Loucy (cell line): ENCODE data around the gene ATP9A.

Experiments used
- CTCF ChIP-seq: fragments of 200-600 bp; sonication (generic); conservative IDR thresholded peaks from 2 replicates; pipeline ENCODE4 v1.5.1; 2014; ENCODE audit warnings: mild to moderate bottlenecking, antibody characterized with exemption, low read length
- EZH2phosphoT487 ChIP-seq: fragments of 200-600 bp; IDR thresholded peaks from 2 replicates; pipeline ENCODE4 v1.6.1; 2018; ENCODE audit warnings: antibody characterized with exemption, mild to moderate bottlenecking, moderate library complexity, borderline replicate concordance

- TF ChIP-seq CTCF (no peak), EZH2phosphoT487 (no peak)
Observed at GRCh38 chr20:51697096-51697826, 70.9 kb downstream of the ATP9A start.
